ENCODE results near the gene UBE2J1. TPM values are rescaled to one million over a fixed set of nuclear protein-coding genes. Genes with fewer than 3 reads are reported as not detected.

UBE2J1 gene
- total RNA-seq: 21.8 and 29.5 TPM in 2 replicates

GRCh38 chr6:89352278-89353117 is at the start of gene UBE2J1:
UBE2J1 (minus strand) TSS chr6:89352722; CDS start chr6:89352569, 153 bp downstream.

GRCh38 chr6:89315249-89315885 is 37.2 kb downstream of the UBE2J1 start, which contains the start of gene GABRR2:
GABRR2 (minus strand) TSS chr6:89315299; CDS start chr6:89315165, 134 bp downstream.

Other genes with a start within 250 kb of the UBE2J1 start
- 0.19 and 1.1 TPM in 2 replicates for gene SRSF12, start 234.7 kb downstream of the UBE2J1 start, total RNA-seq
- gene PM20D2, start 206.7 kb downstream of the UBE2J1 start, total RNA-seq: 6.5 and 12.0 TPM in 2 replicates
- gene GABRR1, start 135.4 kb downstream of the UBE2J1 start, total RNA-seq: not detected in 2 replicates
- not detected in 2 replicates for gene GABRR2, start 37.4 kb downstream of the UBE2J1 start, total RNA-seq
- 0.04 and 1.2 TPM in 2 replicates for gene RRAGD, start 59.6 kb upstream of the UBE2J1 start, total RNA-seq
- gene ANKRD6, start 80.4 kb upstream of the UBE2J1 start, total RNA-seq: 4.7 and 6.1 TPM in 2 replicates